Spleen (tissue), 7 donors: Measurements from ENCODE around the gene COA1.

Experiments used
- CTCF ChIP-seq, 11 experiments: fragments of 200-600 bp in 7 of 11; fragments of 450-650 bp in 4 of 11; sonication (generic) in 4 of 11; IDR thresholded peaks in 8 of 11; conservative IDR thresholded peaks in 3 of 11; 1 replicate in 7 of 11; 2 replicates in 4 of 11; pipeline versions ENCODE4 v1.4.0 to v1.8.0; 2016 to 2021; ENCODE audit warnings: antibody characterized with exemption in 11 of 11, inconsistent platforms in 4 of 11, mild to moderate bottlenecking in 1 of 11
- POLR2A ChIP-seq, 3 donors: fragments of 450-650 bp; IDR thresholded peaks; one replicate each; pipeline ENCODE4 v1.5.1; 2017; ENCODE audit warnings: antibody characterized with exemption in 3 of 3, mild to moderate bottlenecking in 1 of 3
- donor health status: DM: no; HTN: no; CAD: no; lungs with moderate emphysema.
- donor health status: DM: no; HTN: no; CAD: no.
- donor health status: DM: no; HTN: no; CAD: no.

- TF ChIP-seq POLR2A (IDR thresholded peaks at IDR 0.05) (no peak), CTCF (IDR thresholded peaks at IDR 0.05 in 8 of 11, conservative IDR thresholded peaks at IDR 0.05 in 3 of 11) (no peak)
Measured at GRCh38 chr7:43625980-43626379, 103.3 kb downstream of the COA1 start.
